D721Med (cell line): Measurements from ENCODE around the gene TMEM236.

Experiments
- DNase-seq: peaks from one replicate; pipeline ENCODE4 v3.0.0; 2011; ENCODE audit warnings: low spot score; ENCODE audit not compliant: insufficient read length
- FAIRE-seq: peaks from 2 replicates; lab custom pipeline; 2011; peaks lifted over from hg19 to GRCh38; lab: Jason Lieb, UNC
- CTCF ChIP-seq: IDR thresholded peaks from 2 replicates; pipeline ENCODE4 v1.5.1; 2012; ENCODE audit warnings: mild to moderate bottlenecking, control low read depth; ENCODE audit not compliant: insufficient read depth; ENCODE audit errors: missing control alignments

TMEM236 gene

GRCh38 chr10:17733620-17734019 lies 18.4 kb upstream of the TMEM236 start:
- no peak for TF ChIP-seq CTCF
- no peak for DNase-seq
- FAIRE-seq, result no peak

GRCh38 chr10:17734432-17735080 lies 17.4 kb upstream of the TMEM236 start:
- no peak for TF ChIP-seq CTCF
- DNase-seq (no peak), FAIRE-seq (no peak)

GRCh38 chr10:17735166-17735941 lies 16.6 kb upstream of the TMEM236 start:
- DNase-seq, result no peak
- FAIRE-seq, result no peak
- TF ChIP-seq CTCF, result no peak

- no peak for DNase-seq
- FAIRE-seq, result no peak
- no peak for TF ChIP-seq CTCF
Measured at GRCh38 chr10:17736223-17736622, 15.8 kb upstream of the TMEM236 start.

GRCh38 chr10:17737027-17737965 lies 14.7 kb upstream of the TMEM236 start:
- DNase-seq (no peak), FAIRE-seq (peak; percentile 80)
- peak; percentile 79 for TF ChIP-seq CTCF

- DNase-seq (no peak), FAIRE-seq (no peak)
- TF ChIP-seq CTCF, result no peak
Measured at GRCh38 chr10:17740668-17741067, 11.3 kb upstream of the TMEM236 start.
